ENCODE measurements around the gene COX17.

Gene COX17

DNA sequence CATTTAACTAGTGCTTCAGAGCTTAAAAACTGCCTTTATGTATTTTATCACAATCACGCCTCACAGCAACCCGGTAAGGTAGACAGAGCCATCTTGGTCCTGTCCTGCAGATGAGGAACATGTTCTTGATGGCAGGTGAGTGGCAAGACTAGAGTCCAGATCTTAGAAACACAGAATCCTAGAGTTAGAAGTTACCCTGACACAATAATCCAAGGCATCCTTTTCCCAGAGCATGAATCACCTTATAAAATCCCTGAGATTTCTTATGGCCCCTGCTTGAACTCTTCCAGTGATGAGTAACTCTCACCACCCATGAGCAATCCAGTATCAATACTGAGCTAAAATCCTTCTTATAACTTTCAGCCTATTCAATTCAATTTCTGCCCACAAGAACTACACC lies 33.7 kb downstream of the COX17 start:
- DNase-seq (ENCODE audit: low read depth) = no peak

DNA sequence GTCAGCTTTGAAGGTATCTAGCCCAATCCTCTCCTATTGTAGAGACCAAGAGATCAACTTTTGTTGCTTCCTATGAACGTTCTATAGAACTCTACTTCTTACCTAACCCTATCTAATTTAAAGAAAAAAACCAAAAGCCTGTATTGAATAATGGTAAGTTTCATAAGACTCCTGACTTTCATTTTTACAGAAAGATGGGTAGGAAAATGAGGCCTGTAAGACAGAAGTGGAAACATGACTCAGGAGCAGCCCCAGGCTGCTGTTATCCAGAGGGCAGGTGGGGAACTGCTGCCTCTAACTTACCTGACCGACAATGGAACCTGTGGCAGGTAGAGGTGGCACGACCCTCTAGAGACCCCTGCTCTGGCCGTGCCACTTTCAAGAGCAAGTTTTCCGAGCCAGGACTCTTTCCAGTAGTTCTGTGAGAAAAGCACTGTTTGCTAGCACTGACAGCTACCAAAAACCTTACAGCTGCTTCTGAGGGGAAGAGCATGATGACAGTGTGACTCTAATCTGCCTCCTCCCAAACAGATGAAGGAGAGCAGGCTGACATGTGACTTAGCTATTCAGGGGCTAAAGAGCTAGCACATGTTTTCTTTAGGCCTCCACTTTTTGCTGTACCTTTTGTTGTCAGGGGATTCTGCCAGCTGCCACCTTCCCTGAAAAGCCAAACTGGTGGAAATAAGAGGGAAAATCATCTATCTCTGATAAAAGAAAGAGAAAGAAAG lies 34.3 kb downstream of the COX17 start:
- no peak for DNase-seq (ENCODE audit: low read depth)

DNA sequence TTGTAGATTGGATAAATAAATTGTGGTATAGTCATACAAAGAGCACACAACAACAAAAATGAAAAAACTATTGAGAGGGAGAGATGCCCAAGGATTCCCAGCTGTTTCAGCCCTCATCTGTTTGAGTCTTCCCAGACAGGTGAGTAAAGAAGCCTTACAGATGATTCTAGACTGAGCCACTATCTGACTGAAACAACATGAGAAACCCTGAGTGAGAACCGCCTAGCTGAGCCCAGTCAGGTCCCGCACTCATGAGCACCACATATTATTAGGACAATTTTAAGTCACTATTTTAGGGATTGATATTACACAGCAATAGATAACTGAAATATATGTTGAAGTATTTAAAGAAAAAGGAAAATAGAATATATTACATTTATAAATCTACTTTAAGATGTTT lies 35.8 kb downstream of the COX17 start:
- no peak for DNase-seq (ENCODE audit: low read depth)

DNA sequence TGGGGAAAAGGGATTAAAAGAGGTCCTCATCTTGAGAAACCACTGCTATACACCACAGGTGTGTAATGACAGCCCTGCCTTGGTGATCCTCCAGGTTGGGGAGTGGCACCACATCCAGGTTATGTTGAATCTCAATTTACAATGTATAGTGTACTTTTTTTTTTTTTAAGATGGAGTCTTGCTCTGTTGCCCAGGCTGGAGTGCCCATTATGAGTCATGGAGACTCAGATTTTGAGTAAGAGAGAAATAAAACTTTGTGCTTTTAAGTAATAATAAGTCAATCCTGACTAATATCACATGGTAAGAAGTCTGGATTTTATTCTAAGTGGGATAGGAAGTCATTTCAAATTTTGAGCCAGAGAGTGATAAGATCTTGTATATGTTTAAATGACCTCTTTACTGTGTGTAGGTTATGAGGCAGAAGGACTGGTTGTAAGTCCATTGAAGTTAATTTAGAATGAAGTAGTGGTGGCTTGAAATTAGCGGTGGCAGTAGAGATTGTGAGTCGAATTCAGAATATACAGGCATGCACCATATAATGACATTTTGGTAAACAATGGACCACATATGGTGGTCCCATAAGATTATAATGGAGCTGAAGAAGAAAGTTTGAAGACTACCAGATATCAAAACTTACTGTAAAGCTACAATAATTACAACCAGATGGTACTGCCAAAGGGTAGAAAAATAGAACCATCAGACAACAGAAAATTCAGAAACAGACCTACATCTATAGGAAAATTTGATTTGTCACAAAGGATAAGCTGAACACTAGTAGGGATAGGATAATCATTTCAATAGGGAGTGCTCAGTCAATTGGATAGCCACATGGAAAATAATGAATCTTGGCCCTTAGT lies 37.5 kb downstream of the COX17 start:
- DNase-seq (ENCODE audit: low read depth) = no peak

DNA sequence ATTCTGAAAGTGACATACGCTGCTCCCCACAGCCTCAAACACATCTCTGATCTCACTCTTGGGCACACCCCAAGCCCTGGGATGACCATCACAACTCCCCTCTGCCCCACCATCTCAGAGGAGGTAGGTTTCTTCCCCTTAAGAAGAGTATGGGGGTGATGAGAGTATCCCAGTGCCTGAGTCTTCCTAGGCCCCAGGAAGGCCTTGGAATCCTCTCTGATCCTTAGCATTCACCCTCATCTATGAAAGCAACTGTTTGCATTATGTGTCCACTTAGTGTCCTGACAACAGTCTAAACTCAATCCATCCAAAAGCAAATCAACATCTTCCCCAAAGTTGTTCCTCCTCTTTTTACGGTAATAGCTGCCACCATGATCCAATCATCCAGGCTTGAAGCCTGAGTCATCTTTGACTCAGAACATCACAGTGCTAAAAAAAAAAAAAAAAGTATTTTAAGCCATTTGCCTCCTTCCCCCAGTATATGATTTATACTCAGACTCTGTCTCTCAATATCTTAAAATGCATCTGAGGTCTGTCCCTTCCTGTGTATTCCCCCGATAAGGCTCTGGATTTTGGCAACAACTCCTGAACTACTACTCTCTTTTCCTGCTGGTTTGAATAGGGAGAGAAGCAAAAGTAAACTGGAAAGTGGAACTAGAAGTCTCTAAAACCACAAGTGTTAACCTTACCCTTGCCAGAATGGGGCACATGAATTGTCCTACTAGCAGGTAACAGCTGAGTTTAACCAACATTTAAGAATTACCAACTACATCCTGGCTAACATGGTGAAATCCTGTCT lies 39.3 kb downstream of the COX17 start:
- no peak for DNase-seq (ENCODE audit: low read depth)

DNA sequence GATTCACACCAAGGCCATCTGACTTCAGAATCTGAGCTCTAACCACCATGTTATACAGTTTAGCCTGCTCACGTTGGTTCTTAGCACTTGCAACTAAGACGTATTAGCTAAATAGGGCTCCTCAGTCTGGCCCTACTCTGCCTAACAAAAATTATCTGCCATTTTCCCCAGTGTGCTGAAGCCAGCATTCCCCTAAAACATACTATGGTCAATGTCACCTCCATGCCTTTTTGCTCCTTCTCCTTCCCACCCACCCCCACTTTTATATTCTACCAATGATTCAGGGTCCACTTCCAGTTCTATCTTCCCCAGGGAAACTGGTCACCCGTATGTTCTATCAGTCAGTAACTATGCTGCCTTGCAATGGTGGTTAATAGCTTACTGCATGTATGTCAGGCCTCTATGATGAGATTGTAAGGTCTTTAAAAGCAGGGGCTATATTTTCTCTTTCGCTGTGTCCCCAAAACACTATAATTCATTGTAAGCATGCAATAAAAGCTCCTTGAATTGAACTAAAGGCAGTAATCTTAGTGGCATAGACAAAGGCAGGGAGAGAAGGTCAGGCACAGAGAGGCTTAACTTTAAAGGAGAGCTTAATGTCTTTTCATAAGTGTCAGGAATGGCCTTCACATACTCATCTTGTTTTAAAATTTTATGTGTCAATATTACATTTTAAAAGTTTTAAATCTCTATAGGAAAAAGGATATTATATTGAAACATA lies 40.2 kb downstream of the COX17 start:
- no peak for DNase-seq (ENCODE audit: low read depth)

DNA sequence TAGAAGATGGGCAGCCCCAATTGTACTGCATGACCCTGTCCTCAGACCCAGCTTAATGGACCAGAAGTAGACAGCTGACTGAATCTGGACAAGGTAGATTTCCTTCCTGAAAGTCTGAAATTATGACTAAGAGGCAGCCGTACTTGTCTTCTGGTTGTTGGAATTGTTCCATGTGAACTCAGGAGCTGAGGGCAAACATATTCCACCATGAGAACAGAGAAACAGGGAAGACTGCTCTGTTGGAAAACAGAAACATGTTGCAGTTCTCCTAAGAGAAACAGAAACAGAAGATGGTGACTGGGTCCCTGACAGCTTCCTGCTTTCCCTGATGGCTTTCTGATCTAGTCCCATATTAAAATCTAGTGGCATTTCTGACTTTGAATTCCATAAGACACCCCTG lies 41.0 kb downstream of the COX17 start:
- DNase-seq (ENCODE audit: low read depth) = no peak

DNA sequence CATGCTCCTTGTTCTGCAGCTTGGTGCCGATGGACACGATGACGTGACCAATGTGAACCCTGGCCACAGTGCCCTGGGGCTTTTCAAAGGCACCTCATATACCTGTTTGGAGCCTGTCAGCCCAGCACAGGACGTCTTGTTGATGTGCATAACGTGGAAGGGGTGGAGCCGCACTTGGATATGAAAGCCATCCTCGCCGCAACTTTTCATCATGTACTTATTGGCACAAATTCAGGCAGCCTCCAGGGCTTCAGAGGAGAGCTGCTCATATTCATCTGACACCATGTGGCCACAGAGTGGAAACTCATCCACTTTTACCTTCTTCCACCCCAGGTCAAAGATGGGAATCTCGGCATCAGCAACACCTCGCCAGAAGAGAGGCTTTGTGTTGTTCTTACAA lies 41.5 kb downstream of the COX17 start:
- DNase-seq (ENCODE audit: low read depth) = no peak

DNA sequence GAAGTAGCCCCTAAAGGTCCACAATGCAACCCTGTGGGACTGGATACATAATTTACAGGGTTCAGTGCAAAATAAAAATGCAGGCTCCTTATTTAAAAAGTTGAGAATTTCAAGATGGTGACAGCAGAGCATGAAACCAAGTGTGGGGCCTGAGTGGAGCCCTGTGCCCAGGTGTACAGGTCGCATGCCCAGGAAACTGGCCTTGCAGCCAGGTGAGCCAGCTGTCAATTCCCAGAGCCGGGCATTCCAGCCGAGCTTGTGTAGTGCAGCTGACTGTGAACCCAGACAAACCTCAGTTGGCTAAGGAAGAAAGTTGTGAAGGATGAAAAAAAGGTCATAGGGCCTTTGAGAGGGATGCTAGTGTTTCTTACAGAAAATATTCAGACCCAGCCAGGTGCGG lies 44.4 kb downstream of the COX17 start:
- no peak for DNase-seq (ENCODE audit: low read depth)

DNA sequence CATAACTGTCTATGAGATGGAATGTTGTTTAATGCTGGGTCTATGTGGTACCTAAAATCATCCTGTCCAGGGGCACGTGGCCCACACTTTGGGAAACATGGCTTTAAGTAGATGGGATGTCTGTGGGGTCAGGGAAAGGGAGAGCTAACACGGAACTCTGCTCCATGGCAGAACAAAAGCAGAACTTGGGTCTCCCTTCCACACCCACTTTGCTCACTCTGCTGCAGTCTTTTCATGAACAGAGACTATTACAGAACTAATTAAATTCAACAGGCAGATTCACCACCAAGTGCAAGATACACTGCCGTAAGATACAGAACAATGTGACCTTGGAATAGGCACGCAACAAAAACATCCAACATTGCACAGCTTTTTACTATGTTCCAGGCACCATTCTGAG lies 45.0 kb downstream of the COX17 start:
- no peak for DNase-seq (ENCODE audit: low read depth)

DNA sequence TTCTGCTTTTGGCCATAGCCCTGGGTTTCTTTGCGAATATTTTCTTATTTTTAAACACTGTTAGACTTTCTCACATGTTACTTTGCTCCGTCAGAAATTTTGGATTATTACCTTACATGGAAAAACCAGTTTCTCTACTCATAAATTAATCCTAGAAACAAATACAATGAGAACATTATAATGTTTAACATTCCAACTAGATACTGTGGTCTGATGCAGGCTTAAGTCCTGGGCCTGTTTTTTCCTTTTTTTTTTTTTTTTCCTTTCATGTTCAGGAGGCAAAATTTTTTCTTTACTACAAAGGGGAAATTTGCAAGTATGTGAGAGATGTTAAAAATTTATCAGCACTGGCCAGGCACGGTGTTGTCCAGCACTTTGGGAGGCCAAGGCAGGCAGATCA lies 45.7 kb downstream of the COX17 start:
- DNase-seq (ENCODE audit: low read depth) = no peak

DNA sequence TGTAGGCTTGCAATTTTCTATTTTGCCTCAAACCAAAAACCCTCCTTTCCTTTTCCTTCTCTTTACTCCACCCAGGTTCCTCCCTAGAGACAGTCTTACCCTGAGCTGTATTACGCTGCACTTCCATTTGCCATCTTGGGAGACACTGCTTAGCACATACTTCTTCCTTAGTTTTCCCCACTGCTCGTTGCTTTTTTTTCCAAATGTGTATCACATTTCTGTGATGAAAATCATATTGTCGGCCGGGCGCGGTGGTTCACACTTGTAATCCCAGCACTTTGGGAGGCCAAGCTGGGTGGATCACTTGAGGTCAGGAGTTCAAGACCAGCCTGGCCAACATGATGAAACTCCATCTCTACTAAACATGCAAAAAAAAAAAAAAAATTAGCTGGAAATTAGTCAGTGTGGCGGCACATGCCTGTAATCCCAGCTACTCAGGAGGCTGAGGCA lies 46.3 kb downstream of the COX17 start:
- DNase-seq (ENCODE audit: low read depth) = no peak

DNA sequence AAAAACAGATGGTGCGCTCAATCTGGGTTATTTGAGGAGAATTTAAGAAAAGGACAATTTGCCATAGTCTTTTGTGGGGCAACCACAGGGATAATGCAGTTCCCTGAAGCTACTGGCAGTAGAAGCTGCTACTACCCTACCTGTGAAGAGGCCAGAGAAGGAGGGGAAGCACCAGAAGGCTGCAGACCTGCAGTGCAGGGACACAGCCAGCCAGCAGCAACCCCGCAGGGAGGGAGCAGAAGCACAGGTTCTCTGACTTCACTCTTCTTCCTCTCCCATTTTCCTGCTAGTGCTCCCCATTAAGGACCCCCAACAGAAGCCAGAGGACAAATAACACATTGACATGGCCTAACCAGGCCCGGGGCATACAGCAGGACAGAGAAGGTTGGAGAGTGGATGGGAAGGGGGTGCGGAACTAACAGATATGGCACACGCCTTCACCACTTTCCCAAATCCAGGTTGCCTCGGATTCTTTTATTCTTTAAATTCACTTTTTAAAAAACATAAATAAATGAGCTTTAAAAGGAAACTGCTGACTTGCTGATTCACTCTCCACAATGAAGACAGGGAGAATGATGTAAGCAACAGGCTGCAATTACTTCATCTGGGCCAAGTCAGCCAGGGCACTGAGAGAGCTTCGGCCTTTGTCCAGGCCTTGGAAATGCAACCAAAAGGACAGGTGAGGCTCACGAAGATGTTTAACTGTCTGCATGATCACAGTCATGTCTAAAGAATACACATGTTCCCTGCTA lies 46.9 kb downstream of the COX17 start:
- no peak for DNase-seq (ENCODE audit: low read depth)

DNA sequence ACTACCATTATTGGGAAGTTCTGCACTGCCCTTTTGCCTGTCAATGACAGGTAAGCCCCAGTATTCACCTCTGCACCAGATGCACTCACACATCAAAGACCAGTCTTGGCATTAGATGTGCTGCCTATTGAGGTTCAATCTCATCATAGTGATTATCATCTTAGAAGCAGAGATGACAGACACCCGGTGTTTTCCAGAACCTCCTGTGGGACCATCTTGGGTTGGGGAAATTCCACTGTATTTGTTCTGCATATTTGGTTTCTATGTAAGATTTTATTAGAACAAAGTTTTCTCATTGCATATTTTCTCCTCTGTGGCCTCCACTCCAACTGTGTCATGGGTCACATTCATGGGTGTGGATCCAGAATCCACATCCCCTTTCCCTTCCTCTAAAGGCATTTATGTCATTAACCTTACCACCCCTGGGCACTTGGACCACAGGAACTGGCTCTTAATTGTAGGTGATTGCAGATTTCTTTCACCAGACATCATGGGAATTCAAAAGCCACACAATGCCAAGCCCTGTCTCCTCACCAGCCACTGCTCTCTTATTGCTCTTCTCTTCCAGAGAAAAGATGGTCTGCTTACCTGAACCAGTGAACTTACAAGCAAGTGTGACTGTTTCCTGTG lies 48.3 kb downstream of the COX17 start:
- DNase-seq (ENCODE audit: low read depth) = no peak

DNA sequence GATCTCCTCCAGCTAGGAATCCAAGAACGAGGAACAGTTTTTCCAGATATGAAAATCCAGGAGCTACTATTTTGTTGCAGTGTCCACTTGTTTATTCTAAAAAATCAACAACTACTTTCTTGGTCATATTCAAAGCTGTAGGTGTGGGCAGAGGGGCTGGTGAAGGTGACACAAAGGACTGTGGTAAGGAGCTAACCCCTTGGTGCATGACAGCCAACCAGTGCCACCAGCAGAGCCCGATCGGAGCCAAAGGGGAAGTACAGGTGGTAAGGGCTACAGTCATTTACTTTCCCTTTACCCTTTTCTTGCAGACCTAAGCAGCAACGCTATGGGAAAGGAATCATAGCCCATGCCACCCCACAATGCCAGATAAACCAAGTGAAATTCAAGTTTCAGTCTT lies 48.8 kb downstream of the COX17 start:
- no peak for DNase-seq (ENCODE audit: low read depth)

DNA sequence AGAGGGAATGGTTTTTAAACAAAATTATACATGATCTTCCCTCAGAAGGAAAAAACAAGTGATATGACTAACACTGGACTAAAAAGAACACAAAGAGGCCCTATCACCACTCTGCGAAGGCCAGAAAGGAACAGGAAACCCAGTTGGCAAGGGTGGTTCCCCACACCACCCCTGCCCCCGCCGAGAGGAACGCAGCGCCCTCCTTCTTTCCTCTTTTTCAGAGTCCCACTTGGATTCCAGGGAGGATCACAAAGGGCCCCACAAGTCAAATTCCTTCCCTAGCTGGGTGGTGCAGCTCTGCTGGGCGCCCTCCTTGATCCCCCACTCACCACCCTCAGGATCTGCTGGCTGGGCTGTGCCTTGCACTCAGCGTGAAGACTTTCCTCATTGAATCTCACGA lies 49.7 kb downstream of the COX17 start:
- no peak for DNase-seq (ENCODE audit: low read depth)

DNA sequence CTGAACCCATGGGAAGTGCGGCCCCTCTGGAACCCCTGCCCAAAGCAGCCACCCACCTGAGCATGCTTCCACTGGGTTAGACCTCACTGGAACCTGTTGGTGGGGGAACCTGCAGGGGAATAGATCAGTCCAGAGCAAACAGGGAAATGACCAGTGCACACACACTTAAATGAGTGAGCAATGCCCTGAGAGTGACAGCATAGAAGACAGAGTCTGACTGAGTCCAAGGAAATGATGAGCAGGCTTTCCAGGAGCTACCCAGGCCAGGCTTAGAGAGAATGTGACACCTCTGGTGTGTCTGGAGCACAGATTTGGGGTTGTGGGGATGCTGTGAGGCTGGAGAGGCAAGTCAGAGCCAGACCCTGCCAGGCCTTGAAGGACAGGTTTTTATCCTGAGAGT lies 51.0 kb downstream of the COX17 start:
- DNase-seq (ENCODE audit: low read depth) = no peak

DNA sequence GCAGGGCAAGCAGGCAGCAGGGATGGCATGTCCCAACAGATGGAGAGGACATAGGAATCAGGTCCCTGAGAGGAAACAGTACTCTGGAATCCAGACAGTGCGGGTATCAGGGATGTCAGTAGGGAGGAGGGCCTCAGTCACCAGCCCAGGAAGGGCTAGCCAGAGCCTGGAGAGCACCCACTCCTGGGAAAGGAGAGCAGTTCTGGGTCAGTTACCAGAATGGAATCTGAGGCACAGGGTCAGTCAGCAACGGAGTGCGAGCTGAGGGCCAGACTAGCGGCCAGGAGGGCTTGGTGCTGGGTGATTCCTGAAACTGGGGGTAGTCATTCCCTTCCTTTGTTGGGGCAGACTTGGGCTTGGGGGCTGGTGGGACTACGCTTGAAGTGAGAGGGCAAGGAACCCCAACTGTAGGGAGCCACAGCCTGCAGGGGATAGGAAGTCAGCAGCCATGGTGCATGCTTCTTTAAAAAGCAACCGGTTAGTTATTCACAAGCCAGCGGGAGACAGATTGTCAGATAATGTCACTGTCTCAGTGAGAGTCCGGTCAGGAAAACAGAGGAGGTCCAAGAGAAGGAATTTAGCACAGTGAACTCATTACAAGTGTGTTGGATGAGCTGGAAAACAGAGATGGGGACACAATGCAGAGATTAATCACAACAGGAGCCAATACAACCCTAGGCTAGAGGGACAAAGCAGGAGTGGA lies 51.6 kb downstream of the COX17 start:
- DNase-seq (ENCODE audit: low read depth) = no peak

DNA sequence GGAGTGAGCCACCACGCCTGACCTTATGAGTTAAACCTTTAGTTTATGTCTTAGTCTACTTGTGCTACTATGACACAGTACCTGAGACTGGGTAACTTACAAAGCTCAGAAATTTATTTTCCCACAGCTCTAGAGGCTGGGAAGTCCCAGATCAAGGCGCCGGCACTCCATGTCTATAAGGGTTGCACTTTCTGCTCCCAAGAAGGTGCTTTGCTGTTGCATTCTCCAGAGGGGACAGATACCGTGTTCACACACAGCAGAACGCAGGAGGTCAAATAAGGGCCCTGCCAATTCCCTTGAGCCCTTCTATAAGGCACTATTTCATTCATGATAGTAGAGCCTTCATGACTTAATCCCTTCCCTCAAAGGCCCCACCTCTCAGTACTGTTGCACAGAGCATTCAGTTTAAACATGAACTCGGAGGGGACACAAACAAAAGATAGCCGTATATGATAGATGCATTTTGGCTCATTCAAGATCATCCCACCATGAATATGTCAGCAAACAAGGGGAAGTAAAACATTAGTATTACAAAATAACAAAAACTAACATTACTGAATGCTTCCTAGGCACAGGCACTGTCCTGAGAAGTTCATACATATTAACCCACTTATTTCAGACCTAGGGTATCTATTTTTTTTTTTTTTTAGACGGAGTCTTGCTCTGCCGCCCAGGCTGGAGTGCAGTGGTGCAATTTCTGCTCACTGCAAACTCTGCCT lies 53.0 kb downstream of the COX17 start:
- DNase-seq (ENCODE audit: low read depth) = no peak

DNA sequence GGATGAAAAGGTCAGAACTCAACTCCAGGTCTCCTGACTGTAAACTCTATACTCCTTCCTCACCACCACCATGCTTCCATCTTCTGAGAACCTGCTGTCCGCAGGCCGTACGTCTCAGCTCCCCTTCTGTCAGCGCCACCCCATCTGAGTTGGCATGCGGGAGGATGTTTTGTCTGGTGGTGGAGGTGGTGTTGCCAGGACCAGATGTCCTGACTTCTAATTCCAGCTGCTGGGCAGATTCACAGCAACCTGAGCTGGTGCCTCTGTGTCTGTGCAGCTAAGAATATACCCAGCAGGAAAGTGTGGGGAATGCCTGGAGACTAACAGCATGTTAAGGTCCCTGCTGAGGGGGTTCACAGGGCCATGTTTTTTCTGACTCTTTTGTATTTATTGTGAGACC lies 56.3 kb downstream of the COX17 start:
- no peak for DNase-seq (ENCODE audit: low read depth)
